ENCODE measurements around the gene FHOD3.

DNA sequence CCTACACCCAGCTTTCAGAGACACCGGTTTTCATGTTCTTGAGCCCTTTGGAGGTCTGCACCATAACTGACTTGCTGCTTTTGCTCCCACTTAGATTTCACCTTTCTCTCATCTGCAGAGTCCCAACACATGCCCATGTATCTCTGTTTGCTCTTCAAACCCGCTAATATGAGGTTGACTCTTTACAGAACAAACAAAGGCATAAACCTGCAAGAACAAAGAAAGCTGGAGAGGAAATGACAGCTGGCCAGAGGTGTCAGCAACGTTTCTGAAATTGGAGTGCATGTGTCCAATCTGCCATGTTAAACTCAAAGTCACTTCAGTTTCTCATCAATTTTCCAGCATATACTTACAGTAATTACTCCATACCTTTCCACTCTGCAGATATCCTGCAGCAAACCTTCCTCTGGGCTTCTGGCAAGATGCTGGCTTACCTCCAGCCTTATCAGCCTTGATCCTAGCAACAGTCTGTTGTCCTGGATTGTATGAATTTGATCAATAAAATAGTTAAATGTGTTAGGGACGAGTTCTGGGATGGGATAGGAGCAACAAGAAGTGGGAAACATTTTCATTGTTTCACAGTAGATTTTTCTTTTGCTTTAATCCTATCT, 157.4 kb downstream of the FHOD3 start:
- TF ChIP-seq POLR2A (IDR thresholded peaks at IDR 0.05; ENCODE audit: low read depth, low read length) (no peak), CEBPB (IDR thresholded peaks at IDR 0.05; ENCODE audit: low read depth, low read length) (no peak), NFE2L2 (IDR thresholded peaks at IDR 0.05; ENCODE audit: low read depth, low read length) (no peak), RAD21 (IDR thresholded peaks at IDR 0.05; ENCODE audit: low read length) (no peak), BHLHE40 (IDR thresholded peaks at IDR 0.05; ENCODE audit: low read depth, low read length) (no peak), MXI1 (IDR thresholded peaks at IDR 0.05; ENCODE audit: borderline replicate concordance, low read depth, low read length) (no peak), MAFK (IDR thresholded peaks at IDR 0.05; ENCODE audit: low read depth, low read length) (no peak)
- TF ChIP-seq, protein P1, sequence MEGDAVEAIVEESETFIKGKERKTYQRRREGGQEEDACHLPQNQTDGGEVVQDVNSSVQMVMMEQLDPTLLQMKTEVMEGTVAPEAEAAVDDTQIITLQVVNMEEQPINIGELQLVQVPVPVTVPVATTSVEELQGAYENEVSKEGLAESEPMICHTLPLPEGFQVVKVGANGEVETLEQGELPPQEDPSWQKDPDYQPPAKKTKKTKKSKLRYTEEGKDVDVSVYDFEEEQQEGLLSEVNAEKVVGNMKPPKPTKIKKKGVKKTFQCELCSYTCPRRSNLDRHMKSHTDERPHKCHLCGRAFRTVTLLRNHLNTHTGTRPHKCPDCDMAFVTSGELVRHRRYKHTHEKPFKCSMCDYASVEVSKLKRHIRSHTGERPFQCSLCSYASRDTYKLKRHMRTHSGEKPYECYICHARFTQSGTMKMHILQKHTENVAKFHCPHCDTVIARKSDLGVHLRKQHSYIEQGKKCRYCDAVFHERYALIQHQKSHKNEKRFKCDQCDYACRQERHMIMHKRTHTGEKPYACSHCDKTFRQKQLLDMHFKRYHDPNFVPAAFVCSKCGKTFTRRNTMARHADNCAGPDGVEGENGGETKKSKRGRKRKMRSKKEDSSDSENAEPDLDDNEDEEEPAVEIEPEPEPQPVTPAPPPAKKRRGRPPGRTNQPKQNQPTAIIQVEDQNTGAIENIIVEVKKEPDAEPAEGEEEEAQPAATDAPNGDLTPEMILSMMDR (conservative IDR thresholded peaks at IDR 0.05; ENCODE audit: low read depth, low read length), result no peak
- TF ChIP-seq, protein P2, sequence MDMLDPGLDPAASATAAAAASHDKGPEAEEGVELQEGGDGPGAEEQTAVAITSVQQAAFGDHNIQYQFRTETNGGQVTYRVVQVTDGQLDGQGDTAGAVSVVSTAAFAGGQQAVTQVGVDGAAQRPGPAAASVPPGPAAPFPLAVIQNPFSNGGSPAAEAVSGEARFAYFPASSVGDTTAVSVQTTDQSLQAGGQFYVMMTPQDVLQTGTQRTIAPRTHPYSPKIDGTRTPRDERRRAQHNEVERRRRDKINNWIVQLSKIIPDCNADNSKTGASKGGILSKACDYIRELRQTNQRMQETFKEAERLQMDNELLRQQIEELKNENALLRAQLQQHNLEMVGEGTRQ (IDR thresholded peaks at IDR 0.05; ENCODE audit: low read depth, low read length), result no peak

Data from IMR-90 (cell line).